NCI-H2196 (cell line): ENCODE data around the gene SLC28A1.
"Not testable (repeated sequence)": the region's sequence is repeated elsewhere in the genome, so short reads cannot be mapped to it uniquely, and the experiment has no call there.

Experiments
- DNase-seq: peaks from one replicate; lab custom pipeline; 2025; ENCODE audit not compliant: unreplicated experiment; lab: John Stamatoyannopoulos, UW

The SLC28A1 gene

GRCh38 chr15:84883916-84884781, at the start of gene SLC28A1:
SLC28A1 (plus strand) TSS chr15:84884662; CDS start chr15:84887761, 3,099 bp downstream.
- DNase-seq = no peak

DNA sequence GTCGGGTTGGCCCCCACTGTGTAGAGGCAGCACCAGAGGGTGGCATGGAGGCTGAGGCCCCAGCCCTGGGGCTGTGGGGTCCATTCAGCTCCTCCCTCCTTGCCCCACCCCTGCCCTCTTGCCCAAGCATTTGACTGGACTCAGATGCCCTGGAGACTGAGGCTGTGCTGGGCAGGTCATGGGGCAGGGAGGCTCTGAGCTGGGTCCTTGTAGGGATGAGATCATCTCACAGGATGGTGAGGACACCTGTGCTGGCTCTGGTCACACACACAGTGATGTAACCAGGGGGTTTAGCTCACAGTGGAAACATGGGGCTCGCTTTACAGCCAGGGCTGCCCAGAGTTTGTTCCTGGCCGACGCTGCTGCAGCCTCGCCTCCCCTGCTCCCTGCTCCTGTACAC, 49.5 kb upstream of the SLC28A1 start:
- peak; percentile 13 for DNase-seq

DNA sequence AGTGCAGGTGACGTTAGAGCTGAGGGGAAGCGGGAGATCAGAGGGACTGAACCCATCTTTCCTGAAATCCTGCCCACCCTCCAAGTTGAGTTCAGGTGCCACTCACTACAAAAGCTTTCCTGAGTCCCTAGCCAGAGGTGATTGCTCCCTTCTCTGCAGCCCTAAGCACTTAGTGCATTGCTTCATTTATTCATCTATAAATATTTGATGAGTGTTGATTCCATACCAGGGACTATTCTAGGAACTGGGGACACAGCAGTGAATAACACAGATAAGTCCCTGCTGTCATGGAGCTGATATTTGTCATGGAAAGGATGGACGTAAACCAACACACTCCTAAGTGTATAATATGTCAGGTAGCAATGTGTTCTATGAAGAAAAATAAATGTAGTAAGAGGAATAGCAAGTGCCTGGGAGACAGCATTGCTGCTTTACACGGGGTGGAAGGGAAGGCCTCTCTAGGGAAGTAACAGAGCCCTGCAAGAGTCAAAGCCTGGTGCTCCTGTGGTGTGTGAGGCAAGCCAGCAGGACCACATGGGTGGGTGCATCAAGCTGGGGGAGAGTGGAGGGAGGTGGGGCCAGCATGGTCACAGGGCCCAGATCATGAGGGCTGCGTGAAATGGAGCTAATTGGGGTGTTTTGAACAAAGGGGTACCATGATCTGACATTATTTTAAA, 48.7 kb upstream of the SLC28A1 start:
- DNase-seq = no peak

DNA sequence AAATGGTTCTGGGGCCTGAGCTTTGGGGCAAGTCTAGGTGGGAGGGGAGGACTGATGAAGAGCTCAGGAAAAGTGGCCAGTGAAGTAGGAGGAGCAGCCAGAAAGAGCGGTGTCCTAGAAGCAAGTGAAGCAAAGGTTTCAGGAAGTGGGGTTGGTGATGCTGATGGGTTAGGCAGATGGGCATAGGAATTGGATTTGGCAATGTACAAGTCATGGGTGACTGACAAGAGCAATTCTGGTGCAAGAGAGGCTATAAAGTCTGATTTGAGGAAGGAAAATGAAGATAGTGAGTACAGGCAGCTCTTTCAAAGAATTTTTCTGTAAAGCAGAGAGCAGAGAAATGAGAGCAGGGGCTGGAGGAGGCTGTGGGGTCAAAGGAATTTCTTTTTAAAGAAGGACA, 47.6 kb upstream of the SLC28A1 start:
- DNase-seq = no peak

- no peak for DNase-seq
Measured at GRCh38 chr15:84839714-84840113, 44.7 kb upstream of the SLC28A1 start.

GRCh38 chr15:84840255-84840654, 44.2 kb upstream of the SLC28A1 start:
- DNase-seq = no peak

DNA sequence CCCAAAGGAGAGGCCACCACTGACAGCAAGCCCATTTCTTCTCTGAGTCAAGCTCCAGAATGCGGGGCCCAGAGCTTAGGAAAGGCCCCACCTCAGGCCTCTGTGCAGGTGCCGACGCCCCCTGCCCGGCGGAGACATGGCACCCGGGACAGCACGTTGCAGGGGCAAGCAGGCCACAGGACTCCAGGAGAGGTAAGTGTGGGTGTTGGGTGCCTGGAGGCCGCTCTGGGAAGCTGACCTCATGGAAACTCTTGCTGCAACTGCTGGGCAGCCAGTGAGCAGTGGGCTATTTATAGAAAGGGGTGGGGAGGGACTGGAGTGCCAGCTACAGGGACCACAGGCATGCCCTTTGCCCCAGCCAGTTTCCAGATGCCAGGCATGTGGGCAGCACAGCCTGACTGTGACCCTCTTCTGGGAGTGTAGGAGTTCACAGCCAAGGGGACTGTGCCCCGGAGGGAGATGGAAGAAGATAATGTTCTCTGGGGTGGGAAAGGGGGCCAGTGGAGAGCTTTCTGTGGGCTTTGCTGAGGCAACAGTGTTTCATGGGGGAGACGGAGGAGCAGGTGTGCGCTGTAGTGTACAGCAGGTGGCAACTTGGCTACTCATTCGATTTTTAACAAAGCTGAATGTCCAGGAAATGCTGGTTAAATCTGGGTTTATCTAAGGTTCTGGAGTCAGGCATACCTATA, 43.6 kb upstream of the SLC28A1 start:
- peak; percentile 50 for DNase-seq

DNA sequence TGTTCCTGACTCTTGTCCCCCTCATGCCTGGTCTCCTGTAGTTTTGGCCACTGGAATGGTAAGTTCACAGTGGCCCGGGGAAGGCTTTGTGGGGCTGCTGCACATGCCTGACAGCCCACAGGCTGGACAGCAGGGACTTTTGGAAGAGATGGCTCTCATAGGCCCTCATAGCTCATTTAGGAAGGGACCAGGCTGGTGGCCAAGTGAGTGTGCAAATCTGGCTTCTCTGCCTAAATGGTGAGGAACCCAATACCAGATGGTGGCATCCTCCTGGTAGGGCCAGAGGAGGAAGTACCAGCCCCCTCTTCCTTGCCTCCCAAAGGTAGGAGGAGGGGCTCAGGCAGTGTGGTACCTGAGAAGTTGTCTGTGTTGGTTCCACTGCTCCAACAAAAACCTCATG, 41.7 kb upstream of the SLC28A1 start:
- DNase-seq = no peak

- DNase-seq = no peak
Measured at GRCh38 chr15:84844964-84845363, 39.5 kb upstream of the SLC28A1 start.

GRCh38 chr15:84845631-84846030, 38.8 kb upstream of the SLC28A1 start:
- not testable (repeated sequence) for DNase-seq

DNA sequence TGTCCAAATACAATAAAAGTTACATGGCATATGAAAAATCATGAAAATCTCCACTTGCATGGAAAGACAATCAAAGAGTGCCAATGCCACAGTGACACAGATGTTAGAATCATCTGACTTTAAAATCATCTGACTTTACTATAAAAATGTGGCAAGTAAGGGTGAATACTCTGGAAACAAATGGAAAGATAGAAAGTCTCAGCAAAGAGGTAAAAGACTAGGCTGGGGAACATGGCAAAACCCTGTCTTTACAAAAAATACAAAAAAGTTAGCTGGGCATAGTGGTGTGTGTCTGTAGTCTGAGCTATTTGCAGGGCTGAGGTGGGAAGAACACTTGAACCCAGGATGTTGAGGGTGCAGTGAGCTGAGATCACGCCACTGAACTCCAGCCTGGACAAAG, 38.2 kb upstream of the SLC28A1 start:
- no peak for DNase-seq

GRCh38 chr15:84847382-84847781, 37.1 kb upstream of the SLC28A1 start:
- no peak for DNase-seq

- no peak for DNase-seq
Measured at GRCh38 chr15:84852212-84852611, 32.2 kb upstream of the SLC28A1 start.

- DNase-seq = peak; percentile 22
Measured at GRCh38 chr15:84855136-84855535, 29.3 kb upstream of the SLC28A1 start.

GRCh38 chr15:84855765-84856164, 28.7 kb upstream of the SLC28A1 start:
- DNase-seq = no peak

GRCh38 chr15:84856731-84857417, 27.6 kb upstream of the SLC28A1 start:
- DNase-seq = no peak

DNA sequence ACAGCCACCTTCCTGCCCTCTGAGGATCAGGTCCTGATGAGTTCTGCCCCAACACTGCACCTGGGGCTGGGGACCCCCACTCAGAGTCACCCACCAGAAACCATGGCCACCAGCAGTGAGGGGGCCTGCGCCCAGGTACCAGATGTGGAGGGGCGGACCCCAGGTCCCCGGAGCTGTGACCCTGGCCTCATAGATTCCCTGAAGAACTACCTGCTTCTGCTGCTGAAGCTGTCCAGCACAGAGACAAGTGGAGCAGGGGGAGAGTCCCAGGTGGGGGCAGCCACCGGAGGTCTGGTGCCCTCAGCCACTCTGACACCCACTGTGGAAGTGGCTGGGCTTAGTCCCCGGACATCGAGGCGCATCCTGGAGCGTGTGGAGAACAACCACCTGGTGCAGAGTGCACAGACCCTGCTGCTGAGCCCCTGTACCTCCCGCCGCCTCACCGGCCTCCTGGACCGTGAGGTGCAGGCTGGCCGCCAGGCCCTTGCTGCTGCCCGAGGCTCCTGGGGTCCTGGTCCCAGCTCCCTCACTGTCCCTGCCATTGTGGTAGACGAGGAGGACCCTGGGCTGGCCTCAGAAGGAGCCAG, 27.0 kb upstream of the SLC28A1 start:
- DNase-seq = no peak

GRCh38 chr15:84858231-84858630, 26.2 kb upstream of the SLC28A1 start:
- DNase-seq = no peak

GRCh38 chr15:84859144-84859543, 25.3 kb upstream of the SLC28A1 start:
- DNase-seq = no peak

- DNase-seq = no peak
Measured at GRCh38 chr15:84859651-84860050, 24.8 kb upstream of the SLC28A1 start.

DNA sequence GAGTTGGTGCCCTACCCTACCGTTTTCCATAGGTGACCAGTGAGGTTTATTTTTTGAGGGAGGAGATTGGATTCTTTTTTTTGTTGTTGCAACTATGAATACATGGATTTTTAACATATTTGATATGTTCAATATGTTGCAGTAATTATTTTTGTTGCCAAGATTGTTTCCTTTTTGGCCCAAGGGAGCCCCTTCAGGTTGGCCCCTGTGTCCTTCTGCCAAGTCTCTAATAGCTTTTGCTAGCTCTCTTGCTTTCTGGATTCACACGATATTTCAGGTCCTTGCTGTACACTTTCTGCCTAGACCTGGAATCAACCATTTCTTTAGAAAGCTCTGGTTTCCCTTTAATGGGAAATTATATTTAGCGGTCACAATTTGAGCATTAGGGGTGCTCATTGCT, 22.7 kb upstream of the SLC28A1 start:
- DNase-seq = no peak
